Measurements from ENCODE around the gene CACNA1C.
A peak's percentile ranks its signal among the peaks of the same experiment; 100 is the strongest.

Gene CACNA1C

GRCh38 chr12:2298556-2299200, 245.9 kb downstream of the CACNA1C start:
- DNase-seq (ENCODE audit: insufficient read length, low spot score) (no peak), FAIRE-seq (no peak)

GRCh38 chr12:2299206-2299605, 246.4 kb downstream of the CACNA1C start:
- no peak for DNase-seq (ENCODE audit: insufficient read length, low spot score)

More at GRCh38 chr12:2298556-2299200, 245.9 kb downstream of the CACNA1C start:
- TF ChIP-seq SPI1 (IDR thresholded peaks at IDR 0.05; ENCODE audit: low read depth, low read length) (no peak), POU2F2 (IDR thresholded peaks at IDR 0.05; ENCODE audit: low read depth, low read length) (no peak), POLR2A (IDR thresholded peaks at IDR 0.05; ENCODE audit: low read depth, low read length) (no peak), TAF1 (IDR thresholded peaks at IDR 0.05; ENCODE audit: low read depth, low read length) (no peak), PAX5 (IDR thresholded peaks at IDR 0.05; ENCODE audit: insufficient read depth, low read length, severe bottlenecking) (no peak)

GRCh38 chr12:2300168-2300567, 247.4 kb downstream of the CACNA1C start:
- FAIRE-seq (no peak), DNase-seq (ENCODE audit: insufficient read length, low spot score) (no peak)
- TF ChIP-seq SPI1 (IDR thresholded peaks at IDR 0.05; ENCODE audit: low read depth, low read length) (no peak), PAX5 (IDR thresholded peaks at IDR 0.05; ENCODE audit: insufficient read depth, low read length, severe bottlenecking) (no peak), POLR2A (IDR thresholded peaks at IDR 0.05; ENCODE audit: low read depth, low read length) (no peak), POU2F2 (IDR thresholded peaks at IDR 0.05; ENCODE audit: low read depth, low read length) (no peak), POLR2AphosphoS5 (IDR thresholded peaks at IDR 0.05; ENCODE audit: low read depth, low read length) (no peak), TAF1 (IDR thresholded peaks at IDR 0.05; ENCODE audit: low read depth, low read length) (no peak)

More at GRCh38 chr12:2299206-2299605, 246.4 kb downstream of the CACNA1C start:
- TF ChIP-seq POLR2A (IDR thresholded peaks at IDR 0.05; ENCODE audit: low read depth, low read length) (no peak), TAF1 (IDR thresholded peaks at IDR 0.05; ENCODE audit: low read depth, low read length) (no peak), PAX5 (IDR thresholded peaks at IDR 0.05; ENCODE audit: insufficient read depth, low read length, severe bottlenecking) (no peak), POLR2AphosphoS5 (IDR thresholded peaks at IDR 0.05; ENCODE audit: low read depth, low read length) (no peak), POU2F2 (IDR thresholded peaks at IDR 0.05; ENCODE audit: low read depth, low read length) (no peak), SPI1 (IDR thresholded peaks at IDR 0.05; ENCODE audit: low read depth, low read length) (no peak)
- peak; percentile 16 for FAIRE-seq

- DNase-seq (ENCODE audit: insufficient read length, low spot score) = no peak
- TF ChIP-seq TAF1 (IDR thresholded peaks at IDR 0.05; ENCODE audit: low read depth, low read length) (no peak), POLR2A (IDR thresholded peaks at IDR 0.05; ENCODE audit: low read depth, low read length) (no peak), SPI1 (IDR thresholded peaks at IDR 0.05; ENCODE audit: low read depth, low read length) (no peak), POU2F2 (IDR thresholded peaks at IDR 0.05; ENCODE audit: low read depth, low read length) (no peak), PAX5 (IDR thresholded peaks at IDR 0.05; ENCODE audit: insufficient read depth, low read length, severe bottlenecking) (no peak), POLR2AphosphoS5 (IDR thresholded peaks at IDR 0.05; ENCODE audit: low read depth, low read length) (no peak)
- FAIRE-seq = no peak
Observed at GRCh38 chr12:2300886-2301285, 248.1 kb downstream of the CACNA1C start.

- no peak for DNase-seq (ENCODE audit: insufficient read length, low spot score)
- no peak for FAIRE-seq
- TF ChIP-seq TAF1 (IDR thresholded peaks at IDR 0.05; ENCODE audit: low read depth, low read length) (no peak), PAX5 (IDR thresholded peaks at IDR 0.05; ENCODE audit: insufficient read depth, low read length, severe bottlenecking) (no peak), POLR2A (IDR thresholded peaks at IDR 0.05; ENCODE audit: low read depth, low read length) (no peak), SPI1 (IDR thresholded peaks at IDR 0.05; ENCODE audit: low read depth, low read length) (no peak), POU2F2 (IDR thresholded peaks at IDR 0.05; ENCODE audit: low read depth, low read length) (no peak), POLR2AphosphoS5 (IDR thresholded peaks at IDR 0.05; ENCODE audit: low read depth, low read length) (no peak)
Observed at GRCh38 chr12:2301531-2302461, 249.0 kb downstream of the CACNA1C start.

GRCh38 chr12:2302711-2303580, 250.2 kb downstream of the CACNA1C start:
- no peak for FAIRE-seq
- no peak for TF ChIP-seq POLR2A (IDR thresholded peaks at IDR 0.05; ENCODE audit: low read depth, low read length)
- no peak for TF ChIP-seq POU2F2 (IDR thresholded peaks at IDR 0.05; ENCODE audit: low read depth, low read length)
- no peak for TF ChIP-seq TAF1 (IDR thresholded peaks at IDR 0.05; ENCODE audit: low read depth, low read length)
- no peak for TF ChIP-seq POLR2AphosphoS5 (IDR thresholded peaks at IDR 0.05; ENCODE audit: low read depth, low read length)
- TF ChIP-seq PAX5 (IDR thresholded peaks at IDR 0.05; ENCODE audit: insufficient read depth, low read length, severe bottlenecking) = no peak
- no peak for TF ChIP-seq SPI1 (IDR thresholded peaks at IDR 0.05; ENCODE audit: low read depth, low read length)
- DNase-seq (ENCODE audit: insufficient read length, low spot score) = no peak

- FAIRE-seq = no peak
Observed at GRCh38 chr12:2304223-2304622, 251.4 kb downstream of the CACNA1C start.

GRCh38 chr12:2306012-2306411, 253.2 kb downstream of the CACNA1C start:
- DNase-seq (ENCODE audit: insufficient read length, low spot score) (no peak), FAIRE-seq (peak; percentile 60)
- no peak for TF ChIP-seq POU2F2 (IDR thresholded peaks at IDR 0.05; ENCODE audit: low read depth, low read length)
- TF ChIP-seq POLR2A (IDR thresholded peaks at IDR 0.05; ENCODE audit: low read depth, low read length) = no peak
- no peak for TF ChIP-seq SPI1 (IDR thresholded peaks at IDR 0.05; ENCODE audit: low read depth, low read length)
- no peak for TF ChIP-seq POLR2AphosphoS5 (IDR thresholded peaks at IDR 0.05; ENCODE audit: low read depth, low read length)
- no peak for TF ChIP-seq PAX5 (IDR thresholded peaks at IDR 0.05; ENCODE audit: insufficient read depth, low read length, severe bottlenecking)

More at GRCh38 chr12:2304223-2304622, 251.4 kb downstream of the CACNA1C start:
- DNase-seq (ENCODE audit: insufficient read length, low spot score) = no peak
- no peak for TF ChIP-seq SPI1 (IDR thresholded peaks at IDR 0.05; ENCODE audit: low read depth, low read length)
- no peak for TF ChIP-seq TAF1 (IDR thresholded peaks at IDR 0.05; ENCODE audit: low read depth, low read length)
- no peak for TF ChIP-seq PAX5 (IDR thresholded peaks at IDR 0.05; ENCODE audit: insufficient read depth, low read length, severe bottlenecking)
- no peak for TF ChIP-seq POU2F2 (IDR thresholded peaks at IDR 0.05; ENCODE audit: low read depth, low read length)
- no peak for TF ChIP-seq POLR2AphosphoS5 (IDR thresholded peaks at IDR 0.05; ENCODE audit: low read depth, low read length)
- TF ChIP-seq POLR2A (IDR thresholded peaks at IDR 0.05; ENCODE audit: low read depth, low read length) = no peak

All from GM12891 (cell line).